Measurements from ENCODE around the gene CETP.
A peak's percentile ranks its signal among the peaks of the same experiment; 100 is the strongest.

The CETP gene

GRCh38 chr16:57019746-57020145, 58.0 kb downstream of the CETP start:
- FAIRE-seq (no peak), DNase-seq (ENCODE audit: low spot score) (no peak)

- DNase-seq (ENCODE audit: low spot score) (no peak), FAIRE-seq (no peak)
These were observed 58.9 kb downstream of the CETP start for GRCh38 chr16:57020651-57021050.

GRCh38 chr16:57021757-57022156, 60.0 kb downstream of the CETP start:
- DNase-seq (ENCODE audit: low spot score) = no peak
- no peak for FAIRE-seq

GRCh38 chr16:57022445-57022844, 60.7 kb downstream of the CETP start:
- DNase-seq (ENCODE audit: low spot score) = no peak
- no peak for FAIRE-seq

- no peak for FAIRE-seq
These were observed 61.9 kb downstream of the CETP start for GRCh38 chr16:57023541-57024249.

GRCh38 chr16:57024894-57025680, 63.3 kb downstream of the CETP start:
- no peak for FAIRE-seq

More at GRCh38 chr16:57023541-57024249, 61.9 kb downstream of the CETP start:
- DNase-seq (ENCODE audit: low spot score) = no peak

GRCh38 chr16:57025941-57026777, 64.4 kb downstream of the CETP start:
- FAIRE-seq (no peak), DNase-seq (ENCODE audit: low spot score) (no peak)

More at GRCh38 chr16:57024894-57025680, 63.3 kb downstream of the CETP start:
- DNase-seq (ENCODE audit: low spot score) = no peak

- DNase-seq (ENCODE audit: low spot score) (no peak), FAIRE-seq (no peak)
These were observed 65.0 kb downstream of the CETP start for GRCh38 chr16:57026778-57027062.

- FAIRE-seq = no peak
- no peak for DNase-seq (ENCODE audit: low spot score)
These were observed 65.3 kb downstream of the CETP start for GRCh38 chr16:57027067-57027466.

- FAIRE-seq = no peak
- no peak for DNase-seq (ENCODE audit: low spot score)
These were observed 66.3 kb downstream of the CETP start for GRCh38 chr16:57028086-57028485.

- no peak for FAIRE-seq
- peak; percentile 16 for DNase-seq (ENCODE audit: low spot score)
These were observed 67.7 kb downstream of the CETP start for GRCh38 chr16:57029161-57030160.

GRCh38 chr16:57030346-57030902, 68.7 kb downstream of the CETP start:
- no peak for FAIRE-seq
- no peak for DNase-seq (ENCODE audit: low spot score)

- FAIRE-seq (no peak), DNase-seq (ENCODE audit: low spot score) (no peak)
These were observed 69.4 kb downstream of the CETP start for GRCh38 chr16:57031156-57031555.

GRCh38 chr16:57032346-57032745, 70.6 kb downstream of the CETP start:
- no peak for FAIRE-seq
- no peak for DNase-seq (ENCODE audit: low spot score)

- no peak for FAIRE-seq
- no peak for DNase-seq (ENCODE audit: low spot score)
These were observed 71.2 kb downstream of the CETP start for GRCh38 chr16:57032931-57033330.
